Measurements from ENCODE around the gene TROAP. TPM values are rescaled to one million over a fixed set of nuclear protein-coding genes. Genes with fewer than 3 reads are reported as not detected.
A peak's percentile ranks its signal among the peaks of the same experiment; 100 is the strongest.

Gene TROAP
- total RNA-seq, 1 donor from 2014 or later = 11.7 TPM

DNA sequence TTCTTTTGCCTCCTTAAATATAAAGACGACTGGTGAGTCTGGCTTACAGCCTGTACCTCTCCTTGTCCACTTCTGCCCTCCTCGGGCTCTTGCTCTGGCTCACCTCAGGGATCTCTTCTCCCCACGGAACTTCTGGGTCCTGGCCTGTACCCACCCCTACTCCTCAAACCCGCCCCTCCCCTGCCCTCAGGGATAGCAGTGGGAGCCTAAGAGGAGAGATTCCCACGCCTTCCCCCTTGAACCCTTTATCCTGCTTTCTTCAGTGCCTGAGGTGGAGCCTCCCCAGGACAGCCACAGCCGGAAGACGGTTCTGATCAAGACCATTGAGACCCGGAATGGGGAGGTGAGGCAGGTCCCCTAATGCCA is 25.4 kb upstream of the TROAP start:
- Mint-ChIP-seq H3K9me3 (ENCODE audit: unreplicated experiment) (peaks cover 21% of the 10 kb centered on the region), H3K4me3 (ENCODE audit: unreplicated experiment) (peak overlapping the region; percentile 86), H3K36me3 (ENCODE audit: unreplicated experiment) (peaks cover 8% of the 10 kb centered on the region), H3K4me1 (ENCODE audit: low read depth, unreplicated experiment) (peaks cover 9% of the 10 kb centered on the region), H3K27me3 (ENCODE audit: unreplicated experiment) (peaks cover 27% of the 10 kb centered on the region), H3K27ac (ENCODE audit: unreplicated experiment) (no peak overlapping the region)
- TF ChIP-seq, protein P1, sequence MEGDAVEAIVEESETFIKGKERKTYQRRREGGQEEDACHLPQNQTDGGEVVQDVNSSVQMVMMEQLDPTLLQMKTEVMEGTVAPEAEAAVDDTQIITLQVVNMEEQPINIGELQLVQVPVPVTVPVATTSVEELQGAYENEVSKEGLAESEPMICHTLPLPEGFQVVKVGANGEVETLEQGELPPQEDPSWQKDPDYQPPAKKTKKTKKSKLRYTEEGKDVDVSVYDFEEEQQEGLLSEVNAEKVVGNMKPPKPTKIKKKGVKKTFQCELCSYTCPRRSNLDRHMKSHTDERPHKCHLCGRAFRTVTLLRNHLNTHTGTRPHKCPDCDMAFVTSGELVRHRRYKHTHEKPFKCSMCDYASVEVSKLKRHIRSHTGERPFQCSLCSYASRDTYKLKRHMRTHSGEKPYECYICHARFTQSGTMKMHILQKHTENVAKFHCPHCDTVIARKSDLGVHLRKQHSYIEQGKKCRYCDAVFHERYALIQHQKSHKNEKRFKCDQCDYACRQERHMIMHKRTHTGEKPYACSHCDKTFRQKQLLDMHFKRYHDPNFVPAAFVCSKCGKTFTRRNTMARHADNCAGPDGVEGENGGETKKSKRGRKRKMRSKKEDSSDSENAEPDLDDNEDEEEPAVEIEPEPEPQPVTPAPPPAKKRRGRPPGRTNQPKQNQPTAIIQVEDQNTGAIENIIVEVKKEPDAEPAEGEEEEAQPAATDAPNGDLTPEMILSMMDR (IDR thresholded peaks at IDR 0.05; ENCODE audit: partially characterized antibody, unreplicated experiment) = no peak
- DNase-seq = no peak

DNA sequence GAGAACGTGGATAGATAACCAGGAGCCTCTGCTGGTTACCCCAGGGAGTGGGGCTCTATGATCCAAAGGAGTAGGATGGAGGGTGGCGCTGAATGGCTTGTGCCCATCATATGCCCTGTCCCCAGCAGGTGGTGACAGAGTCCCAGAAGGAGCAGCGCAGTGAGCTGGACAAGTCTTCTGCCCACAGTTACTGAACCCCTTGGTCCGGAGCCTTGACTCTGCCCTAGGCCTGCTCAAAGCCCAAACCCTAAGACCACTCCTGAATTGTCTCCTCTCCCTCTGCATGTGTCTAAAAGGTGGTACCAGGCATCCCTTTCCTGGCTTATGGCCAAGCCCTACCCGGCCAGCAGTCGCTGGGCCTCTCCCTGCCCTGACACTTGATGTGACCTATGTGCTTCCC is 24.9 kb upstream of the TROAP start:
- DNase-seq = no peak
- H3K4me3 Mint-ChIP-seq (ENCODE audit: unreplicated experiment) = peak overlapping the region; percentile 86
- TF ChIP-seq, protein P1 (IDR thresholded peaks at IDR 0.05; ENCODE audit: partially characterized antibody, unreplicated experiment) = no peak
- H3K4me1 Mint-ChIP-seq (ENCODE audit: low read depth, unreplicated experiment) = peaks cover 9% of the 10 kb centered on the region
- H3K27me3 Mint-ChIP-seq (ENCODE audit: unreplicated experiment) = peaks cover 31% of the 10 kb centered on the region
- H3K9me3 Mint-ChIP-seq (ENCODE audit: unreplicated experiment) = peaks cover 23% of the 10 kb centered on the region
- peaks cover 8% of the 10 kb centered on the region for H3K36me3 Mint-ChIP-seq (ENCODE audit: unreplicated experiment)
- peak overlapping the region; percentile 55 for H3K27ac Mint-ChIP-seq (ENCODE audit: unreplicated experiment)

DNA sequence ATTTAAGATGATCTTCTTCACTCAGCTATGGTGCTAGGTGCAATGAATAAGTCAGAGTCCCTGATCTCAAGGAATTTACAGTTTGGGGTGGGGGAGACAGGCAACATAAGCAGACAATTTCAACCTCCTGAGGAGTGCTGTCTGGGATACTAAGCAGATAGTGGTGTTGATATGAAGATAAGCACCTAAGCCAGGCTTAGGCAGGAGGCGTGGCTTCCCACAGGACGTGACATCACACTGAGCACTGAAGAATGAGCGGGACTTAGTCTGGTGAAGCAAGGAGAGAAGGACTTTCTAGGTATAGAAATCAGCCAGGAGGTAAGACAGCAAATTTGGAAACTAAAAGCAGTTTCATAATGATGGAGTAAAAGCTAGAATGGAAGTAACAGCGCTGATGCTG is 21.3 kb upstream of the TROAP start:
- Mint-ChIP-seq H3K36me3 (ENCODE audit: unreplicated experiment) (peaks cover 8% of the 10 kb centered on the region), H3K27me3 (ENCODE audit: unreplicated experiment) (peaks cover 19% of the 10 kb centered on the region), H3K9me3 (ENCODE audit: unreplicated experiment) (peaks cover 14% of the 10 kb centered on the region), H3K4me3 (ENCODE audit: unreplicated experiment) (no peak overlapping the region), H3K27ac (ENCODE audit: unreplicated experiment) (no peak overlapping the region), H3K4me1 (ENCODE audit: low read depth, unreplicated experiment) (peaks cover 6% of the 10 kb centered on the region)
- TF ChIP-seq, protein P1 (IDR thresholded peaks at IDR 0.05; ENCODE audit: partially characterized antibody, unreplicated experiment) = no peak
- no peak for DNase-seq

DNA sequence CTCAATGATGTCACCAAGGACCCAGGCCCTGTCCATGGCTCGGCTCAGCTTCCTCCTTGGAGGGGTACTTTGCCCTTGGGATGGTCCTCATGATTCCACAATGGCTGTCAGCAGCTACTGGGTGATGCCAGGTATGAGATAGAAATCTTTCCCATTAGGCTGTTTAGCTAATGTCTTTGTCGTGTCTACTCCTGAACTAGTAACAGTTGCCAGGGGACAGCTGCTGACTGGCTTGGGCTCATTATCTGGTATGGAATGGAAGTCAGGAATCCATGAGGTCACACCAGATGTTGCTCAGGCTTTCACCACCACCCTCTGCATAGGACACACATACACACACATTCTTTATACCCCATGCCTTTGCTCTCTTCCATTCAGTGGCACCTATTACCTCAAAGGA is 18.9 kb upstream of the TROAP start:
- H3K27ac Mint-ChIP-seq (ENCODE audit: unreplicated experiment) = no peak overlapping the region
- no peaks in the 10 kb centered on the region for H3K4me1 Mint-ChIP-seq (ENCODE audit: low read depth, unreplicated experiment)
- TF ChIP-seq, protein P1 (IDR thresholded peaks at IDR 0.05; ENCODE audit: partially characterized antibody, unreplicated experiment) = no peak
- no peak for DNase-seq
- peaks cover 8% of the 10 kb centered on the region for H3K27me3 Mint-ChIP-seq (ENCODE audit: unreplicated experiment)
- H3K36me3 Mint-ChIP-seq (ENCODE audit: unreplicated experiment) = no peaks in the 10 kb centered on the region
- no peak overlapping the region for H3K4me3 Mint-ChIP-seq (ENCODE audit: unreplicated experiment)
- H3K9me3 Mint-ChIP-seq (ENCODE audit: unreplicated experiment) = peaks cover 7% of the 10 kb centered on the region

DNA sequence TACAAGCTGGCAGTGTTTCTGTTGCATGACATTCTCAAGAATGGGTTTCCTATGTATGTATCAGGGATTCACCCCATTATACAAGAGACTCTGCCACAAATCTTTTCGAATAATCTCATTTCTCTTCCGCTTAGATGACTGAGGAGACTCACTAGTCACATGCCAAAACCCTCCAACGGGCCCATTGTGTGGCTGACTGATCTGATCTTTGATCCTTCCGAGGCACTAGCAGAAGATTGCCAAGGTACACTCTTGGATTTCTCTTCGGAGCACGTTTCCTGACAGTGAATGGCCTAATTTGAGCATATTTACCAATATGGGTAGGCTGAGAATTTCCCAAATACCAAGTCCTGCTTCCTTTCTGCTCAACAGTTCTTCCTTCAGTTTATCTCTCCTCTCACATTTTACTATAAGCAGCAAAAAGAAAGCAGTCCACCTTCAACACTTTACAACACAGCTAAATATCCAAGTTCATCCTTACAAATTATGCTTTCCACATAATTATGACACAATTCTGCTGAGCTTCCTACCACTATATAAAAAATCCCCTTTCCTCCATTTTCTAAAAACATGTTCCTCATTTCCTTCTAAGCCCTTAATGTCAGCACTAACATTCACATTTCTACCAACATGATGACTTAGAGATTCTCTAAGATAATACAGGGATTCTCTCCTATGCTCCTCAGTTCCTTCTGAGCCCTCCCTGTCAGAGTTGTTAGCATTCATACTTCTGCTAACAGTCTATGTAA is 17.1 kb upstream of the TROAP start:
- H3K27me3 Mint-ChIP-seq (ENCODE audit: unreplicated experiment) = peaks cover 8% of the 10 kb centered on the region
- TF ChIP-seq, protein P1 (IDR thresholded peaks at IDR 0.05; ENCODE audit: partially characterized antibody, unreplicated experiment) = no peak
- no peak for DNase-seq
- H3K4me3 Mint-ChIP-seq (ENCODE audit: unreplicated experiment) = no peak overlapping the region
- H3K9me3 Mint-ChIP-seq (ENCODE audit: unreplicated experiment) = peaks cover 7% of the 10 kb centered on the region
- no peak overlapping the region for H3K27ac Mint-ChIP-seq (ENCODE audit: unreplicated experiment)
- H3K4me1 Mint-ChIP-seq (ENCODE audit: low read depth, unreplicated experiment) = no peaks in the 10 kb centered on the region
- no peaks in the 10 kb centered on the region for H3K36me3 Mint-ChIP-seq (ENCODE audit: unreplicated experiment)

Measured in glutamatergic neuron (in vitro differentiated cells).